ENCODE data around the gene DBT. TPM values are rescaled to one million over a fixed set of nuclear protein-coding genes. Genes with fewer than 3 reads are reported as not detected.

DBT gene
- total RNA-seq, 6 donors from 2014 or later, result 4.4 to 17.1 (median 9.8) TPM

GRCh38 chr1:100232156-100232555 lies 17.5 kb downstream of the DBT start:
- WGBS, 2 donors, result 96 to 100% methylated on average over 1 of the region's 1 CpG
- no peak for DNase-seq
- Histone ChIP-seq H3K4me1 (no peaks in the 10 kb centered on the region), H3K36me3 (peaks cover 0 to 48% (median 6%) of the 10 kb centered on the region in 4 donors), H3K4me3 (no peak overlapping the region), H3K27ac (no peak overlapping the region), H3K27me3 (no peaks in the 10 kb centered on the region), H3K9me3 (no peaks in the 10 kb centered on the region)
- ATAC-seq (ENCODE audit: low FRiP score in 2 of 2), result no peak
- TF ChIP-seq EP300 (IDR thresholded peaks at IDR 0.05) (no peak), POLR2AphosphoS5 (IDR thresholded peaks at IDR 0.05) (no peak), CTCF (IDR thresholded peaks at IDR 0.05) (no peak), POLR2A (IDR thresholded peaks at IDR 0.05) (no peak)

- no peaks in the 10 kb centered on the region for H3K27me3 ChIP-seq
- ATAC-seq (ENCODE audit: low FRiP score in 2 of 2), result no peak
- no peak for TF ChIP-seq POLR2AphosphoS5 (IDR thresholded peaks at IDR 0.05)
- no peak for TF ChIP-seq EP300 (IDR thresholded peaks at IDR 0.05)
- DNase-seq, result no peak
- no peak overlapping the region for H3K27ac ChIP-seq
- H3K4me1 ChIP-seq, result no peaks in the 10 kb centered on the region
- peaks cover 0 to 48% (median 6%) of the 10 kb centered on the region in 4 donors for H3K36me3 ChIP-seq
- H3K9me3 ChIP-seq, result no peaks in the 10 kb centered on the region
- no peak overlapping the region for H3K4me3 ChIP-seq
- WGBS, 2 donors, result 90 to 91% methylated on average over 2 of the region's 2 CpGs
Observed at GRCh38 chr1:100231721-100232120, 17.9 kb downstream of the DBT start.

- no peak for ATAC-seq (ENCODE audit: low FRiP score in 2 of 2)
- Histone ChIP-seq H3K4me1 (no peaks in the 10 kb centered on the region), H3K27me3 (no peaks in the 10 kb centered on the region), H3K36me3 (peaks cover 0 to 50% (median 6%) of the 10 kb centered on the region in 4 donors), H3K27ac (no peak overlapping the region), H3K4me3 (no peak overlapping the region), H3K9me3 (no peaks in the 10 kb centered on the region)
- TF ChIP-seq POLR2AphosphoS5 (IDR thresholded peaks at IDR 0.05), result no peak
- DNase-seq, result no peak
- 84 to 86% methylated on average over 2 of the region's 2 CpGs for WGBS, 2 donors
Observed at GRCh38 chr1:100230765-100231164, 18.9 kb downstream of the DBT start.

- ATAC-seq (ENCODE audit: low FRiP score in 2 of 2) (no peak), DNase-seq (no peak)
- TF ChIP-seq POLR2AphosphoS5 (IDR thresholded peaks at IDR 0.05) (no peak), EP300 (IDR thresholded peaks at IDR 0.05) (no peak), POLR2A (IDR thresholded peaks at IDR 0.05) (no peak), CTCF (IDR thresholded peaks at IDR 0.05) (no peak)
- H3K27ac ChIP-seq, result no peak overlapping the region
- no peaks in the 10 kb centered on the region for H3K4me1 ChIP-seq
- WGBS, 2 donors, result 57 to 67% methylated on average over 4 of the region's 4 CpGs
- H3K36me3 ChIP-seq, result peaks cover 0 to 46% (median 6%) of the 10 kb centered on the region in 4 donors
- H3K9me3 ChIP-seq, result no peaks in the 10 kb centered on the region
- H3K27me3 ChIP-seq, result no peaks in the 10 kb centered on the region
- no peak overlapping the region for H3K4me3 ChIP-seq
Observed at GRCh38 chr1:100229681-100230443, 19.8 kb downstream of the DBT start.

GRCh38 chr1:100222428-100222827 lies 27.2 kb downstream of the DBT start:
- no peak for DNase-seq
- Histone ChIP-seq H3K9me3 (no peaks in the 10 kb centered on the region), H3K4me3 (no peak overlapping the region), H3K4me1 (no peaks in the 10 kb centered on the region), H3K27ac (no peak overlapping the region), H3K27me3 (no peaks in the 10 kb centered on the region), H3K36me3 (peaks cover 0 to 11% (median 0%) of the 10 kb centered on the region in 4 donors)
- no peak for ATAC-seq (ENCODE audit: low FRiP score in 2 of 2)
- TF ChIP-seq POLR2A (IDR thresholded peaks at IDR 0.05) (no peak), POLR2AphosphoS5 (IDR thresholded peaks at IDR 0.05) (no peak), EP300 (IDR thresholded peaks at IDR 0.05) (no peak), CTCF (IDR thresholded peaks at IDR 0.05) (no peak)

GRCh38 chr1:100219883-100220282 lies 29.8 kb downstream of the DBT start:
- 97% methylated on average over 2 of the region's 2 CpGs for WGBS, 2 donors
- H3K27me3 ChIP-seq, result no peaks in the 10 kb centered on the region
- H3K4me1 ChIP-seq, result no peaks in the 10 kb centered on the region
- no peak overlapping the region for H3K27ac ChIP-seq
- no peak for TF ChIP-seq POLR2AphosphoS5 (IDR thresholded peaks at IDR 0.05)
- no peak for TF ChIP-seq EP300 (IDR thresholded peaks at IDR 0.05)
- no peak for TF ChIP-seq CTCF (IDR thresholded peaks at IDR 0.05)
- no peak for TF ChIP-seq POLR2A (IDR thresholded peaks at IDR 0.05)
- ATAC-seq (ENCODE audit: low FRiP score in 2 of 2), result no peak
- no peak overlapping the region for H3K4me3 ChIP-seq
- H3K36me3 ChIP-seq, result peaks cover 0 to 21% (median 10%) of the 10 kb centered on the region in 4 donors
- no peak for DNase-seq
- no peaks in the 10 kb centered on the region for H3K9me3 ChIP-seq
